Testis (tissue), 3 donors: ENCODE results near the gene GPC1. TPM values are rescaled to one million over a fixed set of nuclear protein-coding genes. Genes with fewer than 3 reads are reported as not detected.

ENCODE experiments used
- DNase-seq: peaks from one replicate; pipeline ENCODE4 v3.0.0-alpha.2; 2019
- H3K27ac ChIP-seq, 2 donors: fragments of 200-600 bp; sonication (generic); one replicate each; pipeline ENCODE4 v1.5.1; 2019
- H3K27me3 ChIP-seq: fragments of 200-600 bp; sonication (generic); one replicate; pipeline ENCODE4 v1.5.1; 2019
- H3K36me3 ChIP-seq: fragments of 200-600 bp; sonication (generic); one replicate; pipeline ENCODE4 v1.5.1; 2017; ENCODE audit warnings: low read depth; ENCODE audit errors: missing control alignments
- H3K4me1 ChIP-seq: fragments of 200-600 bp; sonication (generic); one replicate; pipeline ENCODE4 v1.5.1; 2019
- H3K4me3 ChIP-seq, 2 donors: fragments of 200-600 bp; sonication (generic); one replicate each; pipeline ENCODE4 v1.5.1; 2017 to 2019
- H3K9me3 ChIP-seq: fragments of 200-600 bp; sonication (generic); one replicate; pipeline ENCODE4 v1.5.1; 2017
- POLR2A ChIP-seq: fragments of 450-650 bp; IDR thresholded peaks from one replicate; pipeline ENCODE4 v1.6.1; 2017; ENCODE audit warnings: antibody characterized with exemption, mild to moderate bottlenecking, moderate library complexity
- WGBS, 2 donors: methylation state at CpG; one replicate each; pipeline ENCODE4 v1.1.5; 2018; 5-methylcytosine and 5-hydroxymethylcytosine counted together
- intact Hi-C: fragments of 100-400 bp; cut with DNase I; formaldehyde crosslinking; loops from one replicate; pipeline ENCODE4 v1.15.1; 2023; ENCODE audit warnings: low total_unique reads
- polyA plus RNA-seq: library from polyadenylated mRNA; stranded (reverse); fragments of 350-450 nt; fragmentation: Illumina TruSeq; extraction: RNeasy Lipid Tissue Mini Kit (QIAGEN cat#74804); gene quantifications from one replicate; pipeline ENCODE4 v1.2.3, GENCODE V29; 2014; ENCODE audit warnings: low read depth, low replicate concordance; ENCODE audit not compliant: insufficient read depth
- total RNA-seq, 2 donors: library from RNA; depleted of rRNA; stranded (reverse); fragments of >200 nt; gene quantifications; one replicate each; pipeline ENCODE4 v1.2.3, GENCODE V29; 2016
- TF ChIP-seq, protein P1 (sequence below), 3 experiments: fragments of 450-650 bp in 2 of 3; fragments of 200-600 bp in 1 of 3; sonication (generic) in 1 of 3; IDR thresholded peaks; one replicate each; pipeline ENCODE4 v1.5.1; 2016 to 2019; ENCODE audit warnings: antibody characterized with exemption in 3 of 3, mild to moderate bottlenecking in 2 of 3, moderate library complexity in 1 of 3

Gene GPC1
- total and polyA plus RNA-seq, 3 donors from 2014 or later: 74.2 to 479 (median 244) TPM

DNA sequence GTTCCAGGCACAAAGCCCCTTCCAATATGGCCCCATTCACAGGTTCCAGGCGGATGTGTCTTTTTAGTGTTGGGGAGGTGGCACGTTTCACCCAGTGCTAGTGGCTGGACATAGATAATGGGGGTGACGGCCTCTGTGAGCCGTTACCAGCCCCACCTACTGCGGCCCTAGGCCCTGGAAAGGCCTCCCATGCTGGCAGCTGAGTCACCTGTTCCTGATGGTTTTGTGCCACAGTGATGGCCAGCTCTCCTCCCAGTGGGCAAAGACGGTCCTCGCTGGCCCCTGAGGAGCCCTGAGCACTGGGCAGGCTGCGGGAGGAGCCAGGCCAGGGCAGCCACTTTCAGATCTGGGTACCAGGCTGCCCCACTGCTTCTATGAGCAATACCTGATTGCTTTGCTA is 40.0 kb upstream of the GPC1 start:
- Histone ChIP-seq H3K4me1 (no peaks in the 10 kb centered on the region), H3K27me3 (no peaks in the 10 kb centered on the region), H3K4me3 (no peak overlapping the region), H3K9me3 (no peaks in the 10 kb centered on the region), H3K27ac (no peak overlapping the region), H3K36me3 (no peaks in the 10 kb centered on the region)
- TF ChIP-seq, protein P1, sequence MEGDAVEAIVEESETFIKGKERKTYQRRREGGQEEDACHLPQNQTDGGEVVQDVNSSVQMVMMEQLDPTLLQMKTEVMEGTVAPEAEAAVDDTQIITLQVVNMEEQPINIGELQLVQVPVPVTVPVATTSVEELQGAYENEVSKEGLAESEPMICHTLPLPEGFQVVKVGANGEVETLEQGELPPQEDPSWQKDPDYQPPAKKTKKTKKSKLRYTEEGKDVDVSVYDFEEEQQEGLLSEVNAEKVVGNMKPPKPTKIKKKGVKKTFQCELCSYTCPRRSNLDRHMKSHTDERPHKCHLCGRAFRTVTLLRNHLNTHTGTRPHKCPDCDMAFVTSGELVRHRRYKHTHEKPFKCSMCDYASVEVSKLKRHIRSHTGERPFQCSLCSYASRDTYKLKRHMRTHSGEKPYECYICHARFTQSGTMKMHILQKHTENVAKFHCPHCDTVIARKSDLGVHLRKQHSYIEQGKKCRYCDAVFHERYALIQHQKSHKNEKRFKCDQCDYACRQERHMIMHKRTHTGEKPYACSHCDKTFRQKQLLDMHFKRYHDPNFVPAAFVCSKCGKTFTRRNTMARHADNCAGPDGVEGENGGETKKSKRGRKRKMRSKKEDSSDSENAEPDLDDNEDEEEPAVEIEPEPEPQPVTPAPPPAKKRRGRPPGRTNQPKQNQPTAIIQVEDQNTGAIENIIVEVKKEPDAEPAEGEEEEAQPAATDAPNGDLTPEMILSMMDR (IDR thresholded peaks at IDR 0.05): no peak
- TF ChIP-seq POLR2A: no peak
- intact Hi-C loops: no loop called here
- no peak for DNase-seq
- 85 to 100% methylated on average over 2 to 8 of the region's 8 CpGs for WGBS, 2 donors

DNA sequence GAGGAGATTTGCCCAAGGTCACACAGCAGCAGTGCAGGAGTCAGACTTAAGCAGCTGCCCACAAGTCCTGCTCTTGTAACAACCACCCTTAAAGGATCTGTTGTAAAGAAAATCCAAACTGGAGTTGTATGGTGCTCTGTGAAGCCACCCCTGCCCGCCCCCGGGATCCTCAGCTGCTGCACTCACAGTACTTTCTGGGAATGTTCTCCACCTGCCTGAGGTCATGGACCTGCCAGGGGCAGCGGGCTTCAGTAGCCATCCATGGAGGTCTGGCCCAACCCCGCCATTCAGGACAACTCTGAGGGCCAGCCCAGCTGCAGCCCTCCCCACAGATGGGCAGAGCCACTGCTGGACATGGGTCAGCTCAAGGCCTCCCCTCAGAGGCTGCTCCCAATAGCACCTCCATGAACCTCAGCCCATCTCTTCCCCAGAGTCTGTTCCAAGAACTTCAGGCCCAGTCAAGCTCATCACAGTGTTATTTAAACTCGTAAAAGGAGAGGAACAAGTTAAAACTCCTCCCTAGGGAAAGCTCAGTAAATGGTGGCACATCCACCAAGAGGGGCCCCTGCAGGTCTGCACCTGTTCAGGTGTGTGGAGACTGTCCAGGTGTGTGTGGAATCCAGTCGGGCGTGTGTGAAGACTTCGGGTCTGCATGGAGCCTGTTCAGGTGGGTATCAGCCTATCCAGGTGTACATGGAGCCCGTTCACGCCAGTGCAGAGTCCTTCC is 39.4 kb upstream of the GPC1 start:
- WGBS, 2 donors: 75 to 86% methylated on average over 6 to 10 of the region's 10 CpGs
- no peaks in the 10 kb centered on the region for H3K27me3 ChIP-seq
- intact Hi-C loops: no loop called here
- TF ChIP-seq, protein P1 (IDR thresholded peaks at IDR 0.05): no peak
- TF ChIP-seq POLR2A: no peak
- DNase-seq: no peak
- no peaks in the 10 kb centered on the region for H3K4me1 ChIP-seq
- H3K4me3 ChIP-seq: no peak overlapping the region
- H3K27ac ChIP-seq: no peak overlapping the region
- no peaks in the 10 kb centered on the region for H3K36me3 ChIP-seq
- H3K9me3 ChIP-seq: no peaks in the 10 kb centered on the region

DNA sequence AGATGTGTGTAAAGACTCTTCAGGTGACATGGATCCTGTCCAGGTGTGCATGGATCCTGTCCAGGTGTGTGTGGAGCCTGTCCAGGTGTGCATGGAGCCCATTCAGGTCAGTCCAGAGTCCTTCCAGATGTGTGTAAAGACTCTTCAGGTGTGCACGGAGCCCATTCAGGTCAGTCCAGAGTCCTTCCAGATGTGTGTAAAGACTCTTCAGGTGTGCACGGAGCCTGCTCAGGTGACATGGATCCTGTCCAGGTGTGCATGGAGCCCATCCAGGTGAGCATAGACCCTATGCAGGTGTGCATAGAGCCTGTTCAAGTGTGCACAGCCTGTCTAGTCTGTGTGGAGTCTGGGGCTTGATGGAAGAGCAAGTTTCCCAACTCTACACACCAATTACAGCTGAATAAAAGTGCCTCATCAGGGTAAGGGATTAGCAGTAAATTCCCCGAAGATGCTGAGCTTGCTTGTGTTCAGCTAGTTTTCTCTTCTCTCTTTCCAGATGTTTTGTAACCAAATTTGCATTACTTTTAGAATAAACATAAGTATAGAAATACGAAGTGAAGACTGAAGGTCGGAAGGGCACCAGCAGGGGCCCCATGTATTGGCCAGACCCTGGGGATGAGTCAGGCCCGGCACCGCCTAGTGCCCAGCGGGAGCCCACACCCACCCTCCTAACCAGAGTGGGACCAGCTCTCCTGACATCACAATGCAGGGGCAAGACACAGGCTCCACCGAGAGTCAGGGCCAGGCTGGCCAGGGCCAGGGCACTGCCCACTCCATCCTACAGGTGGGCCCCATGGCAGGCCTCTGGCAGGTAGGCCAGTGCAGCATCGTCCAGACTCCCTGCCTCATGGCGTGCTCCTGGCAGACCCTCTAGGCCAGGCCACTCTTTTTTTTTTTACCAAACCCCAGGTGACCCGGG is 38.6 kb upstream of the GPC1 start:
- Histone ChIP-seq H3K9me3 (no peaks in the 10 kb centered on the region), H3K4me1 (no peaks in the 10 kb centered on the region), H3K27me3 (no peaks in the 10 kb centered on the region), H3K27ac (no peak overlapping the region), H3K36me3 (no peaks in the 10 kb centered on the region), H3K4me3 (no peak overlapping the region)
- intact Hi-C loops: no loop called here
- TF ChIP-seq, protein P1 (IDR thresholded peaks at IDR 0.05): no peak
- TF ChIP-seq POLR2A: no peak
- DNase-seq: peak; percentile 5
- WGBS, 2 donors: 86 to 95% methylated on average over 10 to 12 of the region's 12 CpGs

DNA sequence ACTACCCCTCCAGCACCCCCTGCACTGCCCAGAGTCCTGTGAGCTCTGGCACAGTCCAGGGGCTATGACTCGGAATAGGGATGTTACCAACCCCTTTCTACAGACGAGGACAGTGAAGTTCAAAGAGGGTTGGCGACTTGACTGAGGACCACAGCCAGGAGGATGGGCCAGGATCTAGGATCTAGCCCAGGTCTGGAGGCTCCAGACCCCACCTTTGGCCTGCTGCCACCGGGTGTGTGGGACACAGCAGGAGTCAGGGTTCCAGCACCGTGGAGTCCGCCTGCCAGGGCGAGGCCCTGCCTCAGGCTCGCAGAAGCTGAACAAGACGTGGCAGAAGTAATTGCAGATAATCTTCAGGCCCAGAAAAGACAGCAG is 37.9 kb upstream of the GPC1 start:
- Histone ChIP-seq H3K36me3 (no peaks in the 10 kb centered on the region), H3K4me1 (no peaks in the 10 kb centered on the region), H3K27me3 (no peaks in the 10 kb centered on the region), H3K27ac (no peak overlapping the region), H3K9me3 (no peaks in the 10 kb centered on the region), H3K4me3 (no peak overlapping the region)
- peak; percentile 4 for DNase-seq
- WGBS, 2 donors: 89 to 93% methylated on average over 9 of the region's 9 CpGs
- TF ChIP-seq POLR2A: no peak
- TF ChIP-seq, protein P1 (IDR thresholded peaks at IDR 0.05): no peak
- intact Hi-C loops: no loop called here
